Osteoblast (primary cell): ENCODE data around the gene ATP7A. TPM values are rescaled to one million over a fixed set of nuclear protein-coding genes. Genes with fewer than 3 reads are reported as not detected.

Experiments used
- DNase-seq: peaks from one replicate; pipeline ENCODE4 v3.0.0; 2011; ENCODE audit warnings: low spot score, mixed read lengths; ENCODE audit not compliant: insufficient read length; ENCODE audit errors: missing footprints
- H2AFZ ChIP-seq: 2 replicates; pipeline ENCODE4 v1.6.0; 2011; ENCODE audit warnings: mild to moderate bottlenecking, low read length
- H3K27ac ChIP-seq: 2 replicates; pipeline ENCODE4 v1.5.1; 2011; ENCODE audit warnings: mild to moderate bottlenecking, low read depth, low read length, moderate library complexity
- H3K27me3 ChIP-seq: 2 replicates; pipeline ENCODE4 v1.6.0; 2012; ENCODE audit warnings: mild to moderate bottlenecking, control low read depth, inconsistent platforms, low read length, moderate library complexity; ENCODE audit not compliant: insufficient read depth
- H3K36me3 ChIP-seq: 2 replicates; pipeline ENCODE4 v1.5.1; 2011; ENCODE audit warnings: mild to moderate bottlenecking, low read length, control low read depth, moderate library complexity; ENCODE audit not compliant: insufficient read depth
- H3K4me1 ChIP-seq: 2 replicates; pipeline ENCODE4 v1.5.1; 2011; ENCODE audit warnings: mild to moderate bottlenecking, low read length, control low read depth, moderate library complexity; ENCODE audit not compliant: insufficient read depth
- H3K4me2 ChIP-seq: 2 replicates; pipeline ENCODE4 v1.6.0; 2011; ENCODE audit warnings: mild to moderate bottlenecking, low read length; ENCODE audit not compliant: insufficient read depth
- H3K4me3 ChIP-seq: fragments of 200-600 bp; sonication (generic); 3 replicates; pipeline ENCODE4 v1.5.1; 2012; ENCODE audit warnings: mild to moderate bottlenecking, low read length, inconsistent platforms; ENCODE audit not compliant: insufficient read depth
- H3K79me2 ChIP-seq: 2 replicates; pipeline ENCODE4 v1.6.0; 2012; ENCODE audit warnings: mild to moderate bottlenecking, low read length, control low read depth, inconsistent platforms; ENCODE audit not compliant: insufficient read depth
- H3K9me3 ChIP-seq: 2 replicates; pipeline ENCODE4 v1.5.1; 2011; ENCODE audit warnings: low read depth, low read length, control low read depth
- H4K20me1 ChIP-seq: 2 replicates; pipeline ENCODE4 v1.6.0; 2012; ENCODE audit warnings: mild to moderate bottlenecking, low read length, control low read depth; ENCODE audit not compliant: insufficient read depth
- CTCF ChIP-seq: IDR thresholded peaks from 2 replicates; pipeline ENCODE4 v1.5.1; 2011; ENCODE audit warnings: mild to moderate bottlenecking, low read depth, low read length, moderate library complexity; ENCODE audit errors: extremely low read depth
- total RNA-seq: library from RNA; depleted of rRNA; stranded (reverse); fragments of >200 nt; gene quantifications from 2 replicates; pipeline ENCODE4 v1.2.3, GENCODE V29; 2012

ATP7A gene
- total RNA-seq, 1 donor: 16.6 TPM

DNA sequence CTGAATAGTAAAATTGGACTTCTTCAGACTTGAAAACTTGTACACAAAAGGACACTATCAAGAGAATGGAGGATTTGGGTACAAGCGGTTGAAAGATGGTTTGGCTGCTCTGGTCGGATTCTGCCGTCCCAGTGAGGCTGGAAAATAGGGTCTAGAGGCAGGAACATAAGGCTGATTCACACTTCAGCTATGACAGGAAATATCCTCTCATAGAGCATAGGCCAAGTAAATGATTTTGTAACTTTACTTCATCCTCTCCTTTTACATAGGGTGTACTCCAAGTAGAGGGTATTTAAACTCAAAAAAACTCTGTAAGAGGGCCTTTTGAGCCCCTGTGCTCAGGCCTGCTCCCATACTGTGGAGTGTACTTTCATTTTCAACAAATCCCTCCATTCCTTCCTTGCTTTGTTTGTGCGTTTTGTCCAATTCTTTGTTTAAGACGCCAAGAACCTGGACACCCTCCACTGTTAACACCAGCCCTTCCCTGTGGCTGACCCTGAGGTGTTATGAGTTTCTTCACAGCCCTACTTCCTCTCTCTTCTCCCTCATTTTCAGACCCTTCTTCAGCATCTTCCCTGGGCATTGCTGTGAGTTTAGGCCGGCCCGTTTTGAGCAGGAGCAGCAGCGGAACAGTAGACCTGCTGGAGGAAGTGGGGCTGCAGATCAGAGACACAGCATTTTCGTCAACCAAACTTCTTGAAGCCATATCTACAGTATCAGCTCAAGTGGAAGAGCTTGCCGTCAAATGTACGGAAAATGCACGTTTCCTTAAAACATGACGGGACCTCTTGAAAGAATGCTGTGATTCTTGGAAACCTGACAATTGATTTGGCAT lies 51.8 kb downstream of the ATP7A start:
- no peak for TF ChIP-seq CTCF
- Histone ChIP-seq H2AFZ (no peak overlapping the region), H3K4me1 (no peaks in the 10 kb centered on the region), H3K9me3 (no peaks in the 10 kb centered on the region), H3K27ac (no peak overlapping the region), H3K27me3 (no peaks in the 10 kb centered on the region), H3K79me2 (no peaks in the 10 kb centered on the region), H3K4me2 (no peak overlapping the region), H3K4me3 (no peak overlapping the region), H4K20me1 (no peaks in the 10 kb centered on the region), H3K36me3 (no peaks in the 10 kb centered on the region)
- no peak for DNase-seq

GRCh38 chrX:77966361-77966760 lies 55.9 kb downstream of the ATP7A start:
- Histone ChIP-seq H3K79me2 (no peaks in the 10 kb centered on the region), H3K9me3 (no peaks in the 10 kb centered on the region), H3K4me1 (no peaks in the 10 kb centered on the region), H3K27me3 (no peaks in the 10 kb centered on the region), H2AFZ (no peak overlapping the region), H3K27ac (no peak overlapping the region), H4K20me1 (no peaks in the 10 kb centered on the region), H3K4me3 (no peak overlapping the region), H3K4me2 (no peak overlapping the region), H3K36me3 (no peaks in the 10 kb centered on the region)
- no peak for TF ChIP-seq CTCF
- DNase-seq: no peak

DNA sequence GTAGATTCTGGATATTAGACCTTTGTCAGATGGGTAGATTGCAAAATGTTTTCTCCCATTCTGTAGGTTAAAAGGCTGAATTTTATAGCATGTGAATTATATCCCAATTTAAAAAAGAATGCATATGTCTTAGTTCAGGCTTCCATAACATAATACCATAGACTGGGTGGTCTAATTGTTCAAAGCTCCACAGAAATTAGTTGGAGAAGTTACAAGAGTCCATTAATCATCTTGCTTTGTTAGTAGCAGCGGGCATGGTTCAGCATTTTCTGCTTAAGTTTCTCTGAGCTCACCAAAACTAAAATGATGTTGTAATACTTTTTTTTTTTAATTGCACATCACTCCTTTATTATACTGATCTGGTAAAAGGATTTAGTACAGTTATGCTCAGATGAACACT lies 57.1 kb downstream of the ATP7A start:
- H3K4me2 ChIP-seq: no peak overlapping the region
- H3K4me1 ChIP-seq: no peaks in the 10 kb centered on the region
- no peaks in the 10 kb centered on the region for H3K9me3 ChIP-seq
- no peak overlapping the region for H2AFZ ChIP-seq
- no peaks in the 10 kb centered on the region for H3K27me3 ChIP-seq
- no peak overlapping the region for H3K27ac ChIP-seq
- DNase-seq: no peak
- no peak overlapping the region for H3K4me3 ChIP-seq
- H3K36me3 ChIP-seq: no peaks in the 10 kb centered on the region
- no peaks in the 10 kb centered on the region for H3K79me2 ChIP-seq
- H4K20me1 ChIP-seq: no peaks in the 10 kb centered on the region
- no peak for TF ChIP-seq CTCF

DNA sequence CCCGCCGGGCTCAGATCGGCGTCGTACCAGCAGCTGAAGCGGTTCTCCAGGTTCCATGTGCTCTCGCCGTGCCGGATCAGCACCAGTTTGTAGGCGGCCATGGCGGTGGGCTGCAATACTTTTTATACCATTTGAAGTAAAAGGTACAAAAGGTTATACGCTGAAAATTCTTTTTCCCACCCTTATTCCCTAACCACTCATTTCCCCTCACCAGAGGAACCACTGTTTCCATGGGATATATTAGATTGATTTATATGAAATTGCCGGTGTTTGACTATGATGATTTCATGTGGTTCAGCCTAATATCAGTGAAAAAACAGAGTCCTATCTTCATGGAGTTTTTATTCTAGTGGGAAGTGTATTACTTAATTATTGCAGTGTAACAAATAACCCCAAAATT lies 59.0 kb downstream of the ATP7A start, which contains the start of gene PGAM4:
Gene PGAM4, minus strand, starts transcription at position 101 of the 400 bp plus-strand sequence. Its CDS starts 0 bp downstream, at position 101.
- TF ChIP-seq CTCF: no peak
- Histone ChIP-seq H4K20me1 (no peaks in the 10 kb centered on the region), H3K79me2 (no peaks in the 10 kb centered on the region), H3K4me2 (no peak within 1 kb of the TSS), H3K9me3 (no peaks in the 10 kb centered on the region), H3K4me1 (no peaks in the 10 kb centered on the region), H3K4me3 (no peak within 1 kb of the TSS), H3K36me3 (no peaks in the 10 kb centered on the region), H3K27ac (no peak within 1 kb of the TSS), H3K27me3 (no peaks in the 10 kb centered on the region), H2AFZ (no peak within 1 kb of the TSS)
- no peak for DNase-seq
